ENCODE data around the gene PIGK. TPM values are rescaled to one million over a fixed set of nuclear protein-coding genes. Genes with fewer than 3 reads are reported as not detected.
A peak's percentile ranks its signal among the peaks of the same experiment; 100 is the strongest.

Gene PIGK
- total and polyA plus RNA-seq, 4 donors = 7.9 to 30.2 (median 17.9) TPM

DNA sequence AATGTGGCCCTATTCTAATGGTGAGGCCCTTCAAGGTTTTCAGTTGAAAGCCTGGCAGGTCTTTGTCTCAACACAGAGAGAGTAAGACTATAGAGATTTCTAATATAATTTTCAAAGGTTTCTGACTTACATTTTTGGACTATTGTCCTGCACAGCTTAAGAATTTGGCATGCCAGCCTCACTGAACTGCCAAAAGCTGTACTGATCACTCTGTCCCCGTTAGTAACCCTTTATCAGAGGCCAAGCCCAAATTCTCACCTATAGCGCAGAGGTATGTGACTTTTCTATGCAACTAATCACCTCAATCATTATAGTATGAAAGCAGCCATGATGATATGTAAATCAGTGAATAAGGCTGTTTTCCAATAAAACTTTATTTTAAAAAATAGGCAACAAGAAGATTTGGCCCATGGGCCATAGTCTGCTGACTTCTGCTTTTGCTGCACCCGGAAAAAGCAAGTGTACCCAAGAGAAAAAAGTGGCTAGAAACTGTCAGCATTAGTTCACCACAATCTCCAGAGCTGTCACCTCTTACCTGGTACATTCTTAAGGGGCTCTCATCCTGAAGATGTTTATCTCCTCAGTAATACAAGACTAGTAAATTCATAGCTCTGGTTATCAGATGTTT is 85.4 kb downstream of the PIGK start:
- Histone ChIP-seq H3K9ac (ENCODE audit: insufficient read depth in 1 of 2, low read length in 2 of 2) (no peak overlapping the region), H3K36me3 (ENCODE audit: control insufficient read depth in 4 of 4, insufficient read depth in 4 of 4, low read length in 4 of 4) (no peaks in the 10 kb centered on the region), H3K4me3 (no peak overlapping the region), H3K4me1 (ENCODE audit: control insufficient read depth in 5 of 5, insufficient read depth in 5 of 5, low read length in 5 of 5) (no peaks in the 10 kb centered on the region), H3K27me3 (ENCODE audit: control insufficient read depth in 3 of 3, insufficient read depth in 3 of 3, low read length in 2 of 3) (no peaks in the 10 kb centered on the region), H3K9me3 (ENCODE audit: control insufficient read depth in 4 of 4, insufficient read depth in 3 of 4, low read length in 3 of 4) (no peaks in the 10 kb centered on the region), H3K27ac (ENCODE audit: low read depth in 1 of 2, low read length in 1 of 2) (no peak overlapping the region)
- DNase-seq (no peak), ATAC-seq (ENCODE audit: insufficient read depth, low FRiP score) (no peak)
- WGBS, 2 donors = 93 to 94% methylated on average over 3 of the region's 3 CpGs
- TF ChIP-seq, protein P1, sequence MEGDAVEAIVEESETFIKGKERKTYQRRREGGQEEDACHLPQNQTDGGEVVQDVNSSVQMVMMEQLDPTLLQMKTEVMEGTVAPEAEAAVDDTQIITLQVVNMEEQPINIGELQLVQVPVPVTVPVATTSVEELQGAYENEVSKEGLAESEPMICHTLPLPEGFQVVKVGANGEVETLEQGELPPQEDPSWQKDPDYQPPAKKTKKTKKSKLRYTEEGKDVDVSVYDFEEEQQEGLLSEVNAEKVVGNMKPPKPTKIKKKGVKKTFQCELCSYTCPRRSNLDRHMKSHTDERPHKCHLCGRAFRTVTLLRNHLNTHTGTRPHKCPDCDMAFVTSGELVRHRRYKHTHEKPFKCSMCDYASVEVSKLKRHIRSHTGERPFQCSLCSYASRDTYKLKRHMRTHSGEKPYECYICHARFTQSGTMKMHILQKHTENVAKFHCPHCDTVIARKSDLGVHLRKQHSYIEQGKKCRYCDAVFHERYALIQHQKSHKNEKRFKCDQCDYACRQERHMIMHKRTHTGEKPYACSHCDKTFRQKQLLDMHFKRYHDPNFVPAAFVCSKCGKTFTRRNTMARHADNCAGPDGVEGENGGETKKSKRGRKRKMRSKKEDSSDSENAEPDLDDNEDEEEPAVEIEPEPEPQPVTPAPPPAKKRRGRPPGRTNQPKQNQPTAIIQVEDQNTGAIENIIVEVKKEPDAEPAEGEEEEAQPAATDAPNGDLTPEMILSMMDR (IDR thresholded peaks at IDR 0.05; ENCODE audit: control extremely low read depth, extremely low read depth) = no peak

DNA sequence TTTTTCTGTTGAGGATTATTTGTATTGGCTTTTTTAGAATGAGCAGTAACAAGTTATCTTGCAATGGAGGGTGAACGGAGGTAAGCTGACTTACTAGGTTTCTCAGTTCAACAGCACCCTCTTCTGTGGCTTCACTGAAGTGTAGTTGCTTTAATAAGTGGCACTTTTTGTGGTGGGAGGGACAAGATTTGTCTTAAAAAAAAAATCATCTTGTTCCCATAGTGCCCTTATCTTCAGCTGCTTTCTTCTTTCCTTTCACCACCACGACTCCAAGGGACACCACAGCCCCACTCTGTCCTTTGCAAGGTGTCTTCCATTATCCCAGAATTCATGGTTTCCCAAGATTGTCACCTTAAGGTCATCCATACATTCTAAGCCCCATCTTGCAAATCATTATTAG is 92.9 kb downstream of the PIGK start:
- H3K27ac ChIP-seq (ENCODE audit: low read depth in 1 of 2, low read length in 1 of 2) = no peak overlapping the region
- no peaks in the 10 kb centered on the region for H3K9me3 ChIP-seq (ENCODE audit: control insufficient read depth in 4 of 4, insufficient read depth in 3 of 4, low read length in 3 of 4)
- WGBS, 2 donors = 5 to 9% methylated on average over 2 of the region's 2 CpGs
- TF ChIP-seq, protein P1 (IDR thresholded peaks at IDR 0.05; ENCODE audit: control extremely low read depth, extremely low read depth) = peak; percentile 43
- DNase-seq (peak; percentile 31 to 83 (median 69)), ATAC-seq (ENCODE audit: insufficient read depth, low FRiP score) (peak; percentile 62)
- no peaks in the 10 kb centered on the region for H3K27me3 ChIP-seq (ENCODE audit: control insufficient read depth in 3 of 3, insufficient read depth in 3 of 3, low read length in 2 of 3)
- H3K4me1 ChIP-seq (ENCODE audit: control insufficient read depth in 5 of 5, insufficient read depth in 5 of 5, low read length in 5 of 5) = no peaks in the 10 kb centered on the region
- H3K36me3 ChIP-seq (ENCODE audit: control insufficient read depth in 4 of 4, insufficient read depth in 4 of 4, low read length in 4 of 4) = no peaks in the 10 kb centered on the region
- H3K9ac ChIP-seq (ENCODE audit: insufficient read depth in 1 of 2, low read length in 2 of 2) = no peak overlapping the region
- H3K4me3 ChIP-seq = no peak overlapping the region

DNA sequence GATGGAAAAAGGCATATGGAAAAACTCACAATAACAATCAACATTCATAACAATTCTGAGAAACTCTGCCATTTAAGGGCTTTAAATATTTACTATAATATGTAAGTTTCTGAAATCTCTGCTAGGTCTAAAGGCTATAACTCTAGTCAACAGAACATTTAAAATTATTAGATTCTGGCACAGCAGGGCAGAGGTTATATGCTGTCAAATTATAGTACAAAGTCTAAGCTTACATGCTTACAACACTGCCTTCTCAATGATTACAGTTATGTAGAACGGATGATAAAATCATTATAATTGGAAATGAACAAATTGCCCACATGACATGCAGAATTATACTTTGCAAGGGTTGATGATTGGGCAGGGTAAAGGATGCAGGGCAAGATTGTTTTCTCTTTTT is 97.7 kb downstream of the PIGK start:
- H3K4me3 ChIP-seq = no peak overlapping the region
- no peaks in the 10 kb centered on the region for H3K4me1 ChIP-seq (ENCODE audit: control insufficient read depth in 5 of 5, insufficient read depth in 5 of 5, low read length in 5 of 5)
- no peak for ATAC-seq (ENCODE audit: insufficient read depth, low FRiP score)
- no peaks in the 10 kb centered on the region for H3K36me3 ChIP-seq (ENCODE audit: control insufficient read depth in 4 of 4, insufficient read depth in 4 of 4, low read length in 4 of 4)
- no peak overlapping the region for H3K9ac ChIP-seq (ENCODE audit: insufficient read depth in 1 of 2, low read length in 2 of 2)
- TF ChIP-seq, protein P1 (IDR thresholded peaks at IDR 0.05; ENCODE audit: control extremely low read depth, extremely low read depth) = no peak
- H3K27ac ChIP-seq (ENCODE audit: low read depth in 1 of 2, low read length in 1 of 2) = no peak overlapping the region
- no peaks in the 10 kb centered on the region for H3K27me3 ChIP-seq (ENCODE audit: control insufficient read depth in 3 of 3, insufficient read depth in 3 of 3, low read length in 2 of 3)
- no peaks in the 10 kb centered on the region for H3K9me3 ChIP-seq (ENCODE audit: control insufficient read depth in 4 of 4, insufficient read depth in 3 of 4, low read length in 3 of 4)
- no peak for DNase-seq
- 93 to 94% methylated on average over 1 of the region's 1 CpG for WGBS, 2 donors

DNA sequence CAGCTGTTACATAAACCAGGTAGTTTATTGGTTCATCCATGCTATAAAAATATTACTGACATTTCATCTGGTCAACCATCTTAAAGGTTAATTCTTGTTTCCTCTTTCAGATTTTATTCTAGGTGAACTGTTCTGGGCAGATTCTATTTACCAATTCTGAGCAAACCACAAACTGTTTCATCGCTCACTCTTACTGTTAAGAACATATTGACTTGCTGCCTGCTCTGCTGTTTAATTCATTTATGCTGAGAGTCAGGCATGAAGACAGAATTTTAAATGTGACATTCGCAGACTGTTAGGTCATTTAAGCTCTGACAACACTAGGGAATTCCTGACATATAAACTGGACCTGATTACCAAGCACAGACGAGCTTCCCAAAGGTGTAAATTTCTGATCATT is 98.3 kb downstream of the PIGK start:
- TF ChIP-seq, protein P1 (IDR thresholded peaks at IDR 0.05; ENCODE audit: control extremely low read depth, extremely low read depth) = no peak
- 93 to 95% methylated on average over 3 of the region's 3 CpGs for WGBS, 2 donors
- Histone ChIP-seq H3K9ac (ENCODE audit: insufficient read depth in 1 of 2, low read length in 2 of 2) (no peak overlapping the region), H3K27me3 (ENCODE audit: control insufficient read depth in 3 of 3, insufficient read depth in 3 of 3, low read length in 2 of 3) (no peaks in the 10 kb centered on the region), H3K4me1 (ENCODE audit: control insufficient read depth in 5 of 5, insufficient read depth in 5 of 5, low read length in 5 of 5) (no peaks in the 10 kb centered on the region), H3K27ac (ENCODE audit: low read depth in 1 of 2, low read length in 1 of 2) (no peak overlapping the region), H3K9me3 (ENCODE audit: control insufficient read depth in 4 of 4, insufficient read depth in 3 of 4, low read length in 3 of 4) (no peaks in the 10 kb centered on the region), H3K36me3 (ENCODE audit: control insufficient read depth in 4 of 4, insufficient read depth in 4 of 4, low read length in 4 of 4) (no peaks in the 10 kb centered on the region), H3K4me3 (no peak overlapping the region)
- ATAC-seq (ENCODE audit: insufficient read depth, low FRiP score) (no peak), DNase-seq (no peak)

All from lung (tissue), 12 donors.